K562 (cell line): ENCODE measurements around the gene CDK9. TPM values are rescaled to one million over a fixed set of nuclear protein-coding genes. Genes with fewer than 3 reads are reported as not detected.

ENCODE experiments used
- ARID1B ChIP-seq: fragments of 450-650 bp; IDR thresholded peaks from 2 replicates; pipeline ENCODE4 v1.6.1; 2016; ENCODE audit warnings: antibody characterized with exemption, mild to moderate bottlenecking, inconsistent platforms
- ETV5 ChIP-seq: sonication (generic); formaldehyde crosslinking; IDR thresholded peaks from 2 replicates; pipeline ENCODE4 v1.4.0; 2020; ENCODE audit warnings: low read depth, mild to moderate bottlenecking, missing genetic modification reagents
- FOXK2 ChIP-seq, 2 experiments: fragments of 450-650 bp; IDR thresholded peaks in 1 of 2; conservative IDR thresholded peaks in 1 of 2; 2 replicates each; pipeline ENCODE4 v1.6.1; 2016; ENCODE audit warnings: low read depth in 2 of 2, mild to moderate bottlenecking in 1 of 2
- HEY1 ChIP-seq: fragments of 250-450 bp; sonication (Bioruptor Pico); IDR thresholded peaks from 2 replicates; pipeline ENCODE4 v1.5.0; 2020; ENCODE audit warnings: mild to moderate bottlenecking, moderate library complexity, borderline replicate concordance
- JUND ChIP-seq, 2 experiments: IDR thresholded peaks; 2 replicates in 1 of 2; 3 replicates in 1 of 2; pipeline ENCODE4 v1.6.1; 2011; ENCODE audit warnings: borderline replicate concordance in 2 of 2, low read depth in 2 of 2, low read length in 2 of 2, improper control_type of control experiment in 1 of 2, missing biosample characterization in 1 of 2, missing genetic modification characterization in 1 of 2, missing genetic modification reagents in 1 of 2
- KLF13 ChIP-seq: fragments of 450-650 bp; IDR thresholded peaks from 2 replicates; pipeline ENCODE4 v1.6.1; 2016; ENCODE audit warnings: missing genetic modification characterization, low read depth, mild to moderate bottlenecking, missing compliant biosample characterization, moderate library complexity, borderline replicate concordance
- MAX ChIP-seq: sonication (generic); formaldehyde crosslinking; IDR thresholded peaks from 2 replicates; pipeline ENCODE4 v1.9.0; 2022; ENCODE audit warnings: mild to moderate bottlenecking, missing genetic modification reagents
- MTA2 ChIP-seq: fragments of 450-650 bp; IDR thresholded peaks from 2 replicates; pipeline ENCODE4 v1.6.1; 2016; ENCODE audit warnings: low read depth
- NR2C2 ChIP-seq, 2 experiments: fragments of 200-800 bp in 1 of 2; sonication (Bioruptor generic) in 1 of 2; sonication (generic) in 1 of 2; formaldehyde crosslinking in 1 of 2; IDR thresholded peaks; 2 replicates each; pipeline versions ENCODE4 v1.6.1 to v1.8.0; 2016 to 2022; ENCODE audit warnings: mild to moderate bottlenecking in 1 of 2, missing compliant biosample characterization in 1 of 2, missing genetic modification characterization in 1 of 2, missing genetic modification reagents in 1 of 2
- OTX1 ChIP-seq: fragments of 450-650 bp; formaldehyde crosslinking; IDR thresholded peaks from 2 replicates; pipeline ENCODE4 v1.4.0; 2022; ENCODE audit warnings: mild to moderate bottlenecking
- PHB ChIP-seq: fragments of 250-450 bp; sonication (Bioruptor Pico); IDR thresholded peaks from 2 replicates; pipeline ENCODE4 v1.5.0; 2021
- PHF21A ChIP-seq: fragments of 450-650 bp; IDR thresholded peaks from 2 replicates; pipeline ENCODE4 v1.6.1; 2017; ENCODE audit warnings: low read depth, borderline replicate concordance
- RCOR1 ChIP-seq, 2 experiments: IDR thresholded peaks; 2 replicates each; pipeline ENCODE4 v1.6.1; 2012; ENCODE audit warnings: low read depth in 2 of 2, low read length in 2 of 2, borderline replicate concordance in 1 of 2, improper control_type of control experiment in 1 of 2
- SFPQ ChIP-seq: fragments of 200-400 bp; formaldehyde crosslinking; IDR thresholded peaks from 2 replicates; pipeline ENCODE4 v1.6.1; 2017; ENCODE audit warnings: mild to moderate bottlenecking, low read depth, low read length, moderate library complexity
- SP2 ChIP-seq: IDR thresholded peaks from 2 replicates; pipeline ENCODE4 v1.6.1; 2011; ENCODE audit warnings: mild to moderate bottlenecking, low read depth, low read length, moderate library complexity; ENCODE audit not compliant: poor library complexity, severe bottlenecking; ENCODE audit errors: extremely low read depth
- TEAD4 ChIP-seq, 2 experiments: sonication (generic) in 1 of 2; formaldehyde crosslinking in 1 of 2; IDR thresholded peaks; 2 replicates each; pipeline versions ENCODE4 v1.6.1 to v1.8.0; 2012 to 2022; ENCODE audit warnings: borderline replicate concordance in 1 of 2, inconsistent platforms in 1 of 2, low read length in 1 of 2, mild to moderate bottlenecking in 1 of 2, missing genetic modification reagents in 1 of 2
- XRCC4 ChIP-seq: IDR thresholded peaks from one replicate; pipeline ENCODE4 v1.6.1; 2011; ENCODE audit not compliant: insufficient read depth, insufficient read length; ENCODE audit errors: extremely low read depth
- XRCC5 ChIP-seq: fragments of 200-400 bp; formaldehyde crosslinking; IDR thresholded peaks from 2 replicates; pipeline ENCODE4 v1.6.1; 2017; ENCODE audit warnings: low read depth, mild to moderate bottlenecking, low read length
- ZMIZ1 ChIP-seq, 2 experiments: fragments of 150-350 bp in 1 of 2; IDR thresholded peaks; 2 replicates each; pipeline ENCODE4 v1.6.1; 2012 to 2016; ENCODE audit warnings: low read depth in 2 of 2, low read length in 2 of 2, mild to moderate bottlenecking in 1 of 2, moderate library complexity in 1 of 2
- polyA plus RNA-seq, 8 experiments: library from polyadenylated mRNA; depleted of rRNA in 4 of 8; stranded (reverse) in 5 of 8; unstranded in 3 of 8; fragments of >200 nt; fragmentation: Nextera tagmentation in 2 of 8; fragmentation: Illumina TruSeq in 1 of 8; extraction: Ambion mirVana in 2 of 8; extraction: Trizol in 1 of 8; gene quantifications; 2 replicates each; pipeline versions ENCODE4 v1.2.1 to v1.2.3, GENCODE V29; 2011 to 2014; ENCODE audit warnings: inconsistent platforms in 1 of 8, missing spikeins in 1 of 8
- total RNA-seq, 7 experiments: library from RNA; depleted of rRNA in 6 of 7; stranded (reverse); fragments of >200 nt in 6 of 7; fragmentation: Illumina TruSeq in 2 of 7; extraction: Trizol in 2 of 7; gene quantifications; 2 replicates each; pipeline versions ENCODE4 v1.2.1 to v1.2.3, GENCODE V29; 2011 to 2021; ENCODE audit warnings: low replicate concordance in 1 of 7

CDK9 gene
- total and polyA plus RNA-seq, 9 of the 15 experiments (the other 6 are each of a cell fraction or from before 2014, with no cell fraction given), result 4.2 to 78.6 (median 33.0) TPM

- TF ChIP-seq HEY1 (CRISPR knock-in tag) (no peak; the same call in 1 of the 2 replicates), MAX (CRISPR knock-in tag) (peak; percentile 52; the same call in 1 of the 2 replicates), PHF21A (no peak), SFPQ (no peak), XRCC5 (no peak), ETV5 (CRISPR knock-in tag) (no peak), FOXK2 (conservative IDR thresholded peaks at IDR 0.05 in 1 of 2, IDR thresholded peaks at IDR 0.05 in 1 of 2; ENCODE audit: low read depth in 2 of 2) (no peak; a peak in 1 of 4 replicates), SP2 (no peak), ARID1B (peak; percentile 77), XRCC4 (no peak), NR2C2 (CRISPR knock-in tag; IDR thresholded peaks at IDR 0.05) (no peak), NR2C2 (tag; IDR thresholded peaks at IDR 0.05) (peak; percentile 48; the same call in 1 of the 2 replicates), PHB (no peak), ZMIZ1 (IDR thresholded peaks at IDR 0.05; ENCODE audit: low read depth in 2 of 2, low read length in 2 of 2) (no peak), RCOR1 (IDR thresholded peaks at IDR 0.05; ENCODE audit: borderline replicate concordance in 1 of 2, low read depth in 2 of 2, low read length in 2 of 2) (peak in 1 of 2 experiments; percentile 76; a peak in 2 of 4 replicates), OTX1 (CRISPR knock-in tag) (no peak), TEAD4 (IDR thresholded peaks at IDR 0.05; ENCODE audit: low read length) (peak; percentile 53; the same call in 1 of the 2 replicates), TEAD4 (CRISPR knock-in tag; IDR thresholded peaks at IDR 0.05; ENCODE audit: borderline replicate concordance) (no peak), MTA2 (0 out of 2 replicates have a peak, but pooled peaks have one; percentile 17), JUND (IDR thresholded peaks at IDR 0.05; ENCODE audit: borderline replicate concordance, low read depth, low read length) (peak; percentile 8), JUND (tag; IDR thresholded peaks at IDR 0.05; ENCODE audit: borderline replicate concordance, low read depth, low read length) (no peak; the same call in 2 of the 3 replicates), KLF13 (tag) (peak; percentile 72; the same call in 1 of the 2 replicates)
These were observed 14.8 kb upstream of the CDK9 start (continued) for GRCh38 chr9:127770905-127771569.
